Measurements from ENCODE around the gene MLLT3.

Gene MLLT3

GRCh38 chr9:20561531-20561930, 60.8 kb downstream of the MLLT3 start:
- no peaks in the 10 kb centered on the region for H3K36me3 Mint-ChIP-seq
- no peak overlapping the region for H3K4me3 Mint-ChIP-seq
- ATAC-seq (no peak), DNase-seq (ENCODE audit: low spot score in 2 of 2) (no peak)
- H3K4me1 Mint-ChIP-seq = peaks cover 56% of the 10 kb centered on the region
- H3K27ac Mint-ChIP-seq = no peak overlapping the region
- no peaks in the 10 kb centered on the region for H3K9me3 Mint-ChIP-seq

GRCh38 chr9:20559231-20559890, 62.9 kb downstream of the MLLT3 start:
- no peaks in the 10 kb centered on the region for H3K36me3 Mint-ChIP-seq
- H3K4me1 Mint-ChIP-seq = peaks cover 70% of the 10 kb centered on the region
- ATAC-seq (no peak), DNase-seq (ENCODE audit: low spot score in 2 of 2) (no peak)
- H3K4me3 Mint-ChIP-seq = no peak overlapping the region
- H3K27ac Mint-ChIP-seq = no peak overlapping the region
- no peaks in the 10 kb centered on the region for H3K9me3 Mint-ChIP-seq

- ATAC-seq (peak; percentile 93), DNase-seq (ENCODE audit: low spot score in 2 of 2) (peak in 1 of 2 donors; percentile 59)
- Mint-ChIP-seq H3K4me1 (peaks cover 70% of the 10 kb centered on the region), H3K27ac (peak overlapping the region; percentile 79), H3K9me3 (no peaks in the 10 kb centered on the region), H3K36me3 (no peaks in the 10 kb centered on the region), H3K4me3 (peak overlapping the region; percentile 16)
These were observed 63.7 kb downstream of the MLLT3 start for GRCh38 chr9:20558566-20559016.

GRCh38 chr9:20557890-20558565, 64.3 kb downstream of the MLLT3 start:
- ATAC-seq (no peak), DNase-seq (ENCODE audit: low spot score in 2 of 2) (no peak)
- Mint-ChIP-seq H3K4me1 (peaks cover 70% of the 10 kb centered on the region), H3K36me3 (no peaks in the 10 kb centered on the region), H3K9me3 (no peaks in the 10 kb centered on the region), H3K27ac (peak overlapping the region; percentile 79), H3K4me3 (peak overlapping the region; percentile 16)

GRCh38 chr9:20557285-20557684, 65.0 kb downstream of the MLLT3 start:
- H3K9me3 Mint-ChIP-seq = no peaks in the 10 kb centered on the region
- no peak overlapping the region for H3K4me3 Mint-ChIP-seq
- no peak for ATAC-seq
- DNase-seq (ENCODE audit: low spot score in 2 of 2) = no peak
- H3K36me3 Mint-ChIP-seq = no peaks in the 10 kb centered on the region
- peak overlapping the region; percentile 79 for H3K27ac Mint-ChIP-seq
- peaks cover 67% of the 10 kb centered on the region for H3K4me1 Mint-ChIP-seq

- DNase-seq (ENCODE audit: low spot score in 2 of 2) = no peak
- peak overlapping the region; percentile 64 for H3K27ac Mint-ChIP-seq
- H3K4me3 Mint-ChIP-seq = peak overlapping the region; percentile 41
These were observed 68.6 kb downstream of the MLLT3 start for GRCh38 chr9:20553558-20554149.

GRCh38 chr9:20552874-20553557, 69.3 kb downstream of the MLLT3 start:
- no peaks in the 10 kb centered on the region for H3K9me3 Mint-ChIP-seq
- H3K4me3 Mint-ChIP-seq = peak overlapping the region; percentile 41
- DNase-seq (ENCODE audit: low spot score in 2 of 2) = no peak
- H3K36me3 Mint-ChIP-seq = no peaks in the 10 kb centered on the region
- H3K27ac Mint-ChIP-seq = peak overlapping the region; percentile 64
- peaks cover 67% of the 10 kb centered on the region for H3K4me1 Mint-ChIP-seq
- peak; percentile 72 for ATAC-seq

More at GRCh38 chr9:20553558-20554149, 68.6 kb downstream of the MLLT3 start:
- no peak for ATAC-seq
- no peaks in the 10 kb centered on the region for H3K9me3 Mint-ChIP-seq
- peaks cover 73% of the 10 kb centered on the region for H3K4me1 Mint-ChIP-seq
- H3K36me3 Mint-ChIP-seq = no peaks in the 10 kb centered on the region

GRCh38 chr9:20551835-20552234, 70.5 kb downstream of the MLLT3 start:
- H3K36me3 Mint-ChIP-seq = no peaks in the 10 kb centered on the region
- peak overlapping the region; percentile 6 for H3K27ac Mint-ChIP-seq
- ATAC-seq = peak; percentile 90
- no peaks in the 10 kb centered on the region for H3K9me3 Mint-ChIP-seq
- peaks cover 55% of the 10 kb centered on the region for H3K4me1 Mint-ChIP-seq
- H3K4me3 Mint-ChIP-seq = peak overlapping the region; percentile 41
- peak in 1 of 2 donors; percentile 53 for DNase-seq (ENCODE audit: low spot score in 2 of 2)

GRCh38 chr9:20551236-20551635, 71.1 kb downstream of the MLLT3 start:
- peaks cover 55% of the 10 kb centered on the region for H3K4me1 Mint-ChIP-seq
- no peaks in the 10 kb centered on the region for H3K9me3 Mint-ChIP-seq
- no peak overlapping the region for H3K4me3 Mint-ChIP-seq
- ATAC-seq (no peak), DNase-seq (ENCODE audit: low spot score in 2 of 2) (no peak)
- peak overlapping the region; percentile 6 for H3K27ac Mint-ChIP-seq
- no peaks in the 10 kb centered on the region for H3K36me3 Mint-ChIP-seq

- no peaks in the 10 kb centered on the region for H3K9me3 Mint-ChIP-seq
- no peaks in the 10 kb centered on the region for H3K36me3 Mint-ChIP-seq
- no peak for DNase-seq (ENCODE audit: low spot score in 2 of 2)
- H3K4me3 Mint-ChIP-seq = no peak overlapping the region
- peaks cover 52% of the 10 kb centered on the region for H3K4me1 Mint-ChIP-seq
- ATAC-seq = peak; percentile 45
- no peak overlapping the region for H3K27ac Mint-ChIP-seq
These were observed 72.0 kb downstream of the MLLT3 start for GRCh38 chr9:20550326-20550725.

- no peak overlapping the region for H3K4me3 Mint-ChIP-seq
- DNase-seq (ENCODE audit: low spot score in 2 of 2) (no peak), ATAC-seq (no peak)
- H3K9me3 Mint-ChIP-seq = no peaks in the 10 kb centered on the region
- H3K27ac Mint-ChIP-seq = no peak overlapping the region
- H3K36me3 Mint-ChIP-seq = no peaks in the 10 kb centered on the region
- H3K4me1 Mint-ChIP-seq = peaks cover 45% of the 10 kb centered on the region
These were observed 73.2 kb downstream of the MLLT3 start for GRCh38 chr9:20549053-20549452.

- ATAC-seq (no peak), DNase-seq (ENCODE audit: low spot score in 2 of 2) (no peak)
- no peaks in the 10 kb centered on the region for H3K36me3 Mint-ChIP-seq
- peaks cover 22% of the 10 kb centered on the region for H3K4me1 Mint-ChIP-seq
- no peak overlapping the region for H3K27ac Mint-ChIP-seq
- H3K9me3 Mint-ChIP-seq = peaks cover 10% of the 10 kb centered on the region
- H3K4me3 Mint-ChIP-seq = no peak overlapping the region
These were observed 77.2 kb downstream of the MLLT3 start for GRCh38 chr9:20545023-20545622.

- ATAC-seq (no peak), DNase-seq (ENCODE audit: low spot score in 2 of 2) (no peak)
- Mint-ChIP-seq H3K36me3 (no peaks in the 10 kb centered on the region), H3K4me3 (no peak overlapping the region), H3K4me1 (peaks cover 32% of the 10 kb centered on the region), H3K27ac (no peak overlapping the region), H3K9me3 (peaks cover 17% of the 10 kb centered on the region)
These were observed 82.0 kb downstream of the MLLT3 start for GRCh38 chr9:20540169-20540863.

GRCh38 chr9:20538956-20539355, 83.3 kb downstream of the MLLT3 start:
- no peak for DNase-seq (ENCODE audit: low spot score in 2 of 2)
- Mint-ChIP-seq H3K36me3 (no peaks in the 10 kb centered on the region), H3K4me1 (peaks cover 31% of the 10 kb centered on the region), H3K27ac (no peak overlapping the region), H3K4me3 (no peak overlapping the region), H3K9me3 (peaks cover 17% of the 10 kb centered on the region)
- ATAC-seq = no peak
